H9 (cell line): ENCODE data around the gene PSME1. TPM values are rescaled to one million over a fixed set of nuclear protein-coding genes. Genes with fewer than 3 reads are reported as not detected.
A peak's percentile ranks its signal among the peaks of the same experiment; 100 is the strongest.

Experiments
- DNase-seq: peaks from one replicate; pipeline ENCODE4 v3.0.0-alpha.2; 2017
- H2AFZ ChIP-seq: one replicate; pipeline ENCODE4 v1.6.1; 2013; ENCODE audit warnings: mild to moderate bottlenecking, low read length, control low read depth, moderate library complexity
- H2AK5ac ChIP-seq: 2 replicates; pipeline ENCODE4 v1.6.1; 2013; ENCODE audit warnings: low read length, control low read depth, mixed read lengths; ENCODE audit not compliant: insufficient read length
- H2BK120ac ChIP-seq: one replicate; pipeline ENCODE4 v1.6.1; 2013; ENCODE audit warnings: low read depth, mild to moderate bottlenecking, low read length, control low read depth, inconsistent platforms; ENCODE audit not compliant: poor library complexity, severe bottlenecking
- H2BK12ac ChIP-seq: 2 replicates; pipeline ENCODE4 v1.6.1; 2013; ENCODE audit warnings: low read length, control low read depth, mixed read lengths, low read depth; ENCODE audit not compliant: insufficient read length
- H2BK15ac ChIP-seq: 2 replicates; pipeline ENCODE4 v1.6.1; 2013; ENCODE audit warnings: low read depth, low read length, control low read depth
- H2BK20ac ChIP-seq: one replicate; pipeline ENCODE4 v1.6.1; 2013; ENCODE audit warnings: low read depth, mild to moderate bottlenecking, low read length, control low read depth, inconsistent platforms; ENCODE audit not compliant: poor library complexity, severe bottlenecking
- H2BK5ac ChIP-seq: 2 replicates; pipeline ENCODE4 v1.6.1; 2013; ENCODE audit warnings: low read length, control low read depth, mixed read lengths; ENCODE audit not compliant: insufficient read length
- H3K14ac ChIP-seq: 2 replicates; pipeline ENCODE4 v1.6.1; 2013; ENCODE audit warnings: low read length, control low read depth; ENCODE audit not compliant: insufficient read depth
- H3K18ac ChIP-seq: 2 replicates; pipeline ENCODE4 v1.6.1; 2013; ENCODE audit warnings: low read depth, mild to moderate bottlenecking, mixed read lengths, low read length, control low read depth; ENCODE audit not compliant: insufficient read length
- H3K23ac ChIP-seq: 2 replicates; pipeline ENCODE4 v1.6.1; 2013; ENCODE audit warnings: low read length, control low read depth, mixed read lengths, low read depth; ENCODE audit not compliant: insufficient read length
- H3K23me2 ChIP-seq: 2 replicates; pipeline ENCODE4 v1.6.1; 2013; ENCODE audit warnings: low read depth, mild to moderate bottlenecking, mixed read lengths, low read length, control low read depth; ENCODE audit not compliant: insufficient read length, poor library complexity, severe bottlenecking
- H3K27ac ChIP-seq: 2 replicates; pipeline ENCODE4 v1.5.1; 2013; ENCODE audit warnings: low read length, control low read depth, mixed read lengths, low read depth; ENCODE audit not compliant: insufficient read length
- H3K27me3 ChIP-seq: 2 replicates; pipeline ENCODE4 v1.6.1; 2013; ENCODE audit warnings: low read length, control low read depth, inconsistent platforms; ENCODE audit not compliant: insufficient read depth
- H3K4ac ChIP-seq: 2 replicates; pipeline ENCODE4 v1.6.1; 2013; ENCODE audit warnings: low read depth, mild to moderate bottlenecking, control low read depth, inconsistent platforms, low read length, moderate library complexity
- H3K4me1 ChIP-seq: 2 replicates; pipeline ENCODE4 v1.6.1; 2013; ENCODE audit warnings: low read length, control low read depth, inconsistent platforms; ENCODE audit not compliant: insufficient read depth
- H3K4me2 ChIP-seq: 2 replicates; pipeline ENCODE4 v1.6.1; 2013; ENCODE audit warnings: low read length, control low read depth, mixed read lengths; ENCODE audit not compliant: insufficient read length, insufficient read depth
- H3K56ac ChIP-seq: 2 replicates; pipeline ENCODE4 v1.6.1; 2013; ENCODE audit warnings: low read depth, mild to moderate bottlenecking, mixed read lengths, low read length, control low read depth; ENCODE audit not compliant: insufficient read length
- H3K79me1 ChIP-seq: 2 replicates; pipeline ENCODE4 v1.6.1; 2013; ENCODE audit warnings: low read depth, mild to moderate bottlenecking, moderate library complexity, low read length, control low read depth, inconsistent platforms; ENCODE audit not compliant: insufficient read depth, poor library complexity, severe bottlenecking
- H3K79me2 ChIP-seq: 2 replicates; pipeline ENCODE4 v1.6.1; 2013; ENCODE audit warnings: low read length, control low read depth, inconsistent platforms; ENCODE audit not compliant: insufficient read depth
- H3K9ac ChIP-seq: 2 replicates; pipeline ENCODE4 v1.6.1; 2013; ENCODE audit warnings: low read length, control low read depth, mixed read lengths; ENCODE audit not compliant: insufficient read length; ENCODE audit errors: extremely low read depth
- H3K9me3 ChIP-seq: one replicate; pipeline ENCODE4 v1.6.1; 2013; ENCODE audit warnings: low read depth, low read length, inconsistent platforms; ENCODE audit not compliant: control insufficient read depth
- H3T11ph ChIP-seq: one replicate; pipeline ENCODE4 v1.6.1; 2013; ENCODE audit warnings: mild to moderate bottlenecking, low read length, control low read depth, inconsistent platforms
- H4K20me1 ChIP-seq: one replicate; pipeline ENCODE4 v1.6.1; 2013; ENCODE audit not compliant: control insufficient read depth, insufficient read length, insufficient read depth
- H4K5ac ChIP-seq: 2 replicates; pipeline ENCODE4 v1.6.1; 2013; ENCODE audit warnings: low read depth, mild to moderate bottlenecking, mixed read lengths, low read length, control low read depth; ENCODE audit not compliant: insufficient read length
- H4K8ac ChIP-seq: replicated peaks from 2 replicates; pipeline ENCODE4 v1.6.1; 2013; ENCODE audit warnings: low read length, control low read depth, mixed read lengths, low read depth; ENCODE audit not compliant: insufficient read length
- H4K91ac ChIP-seq: 2 replicates; pipeline ENCODE4 v1.6.1; 2013; ENCODE audit warnings: low read depth, mild to moderate bottlenecking, moderate library complexity, mixed read lengths, low read length, control low read depth; ENCODE audit not compliant: insufficient read length
- H3K27ac Mint-ChIP-seq, 3 experiments: 2 replicates in 2 of 3; 3 replicates in 1 of 3; pipeline ENCODE4 v1.8.0; 2020 to 2021; ENCODE audit warnings: mixed read lengths in 3 of 3, mild to moderate bottlenecking in 1 of 3, moderate library complexity in 1 of 3
- H3K27me3 Mint-ChIP-seq: 2 replicates; pipeline ENCODE4 v1.8.0; 2021; ENCODE audit warnings: low read depth, mild to moderate bottlenecking, moderate library complexity, mixed read lengths
- H3K36me3 Mint-ChIP-seq, 3 experiments: 2 replicates in 2 of 3; 3 replicates in 1 of 3; pipeline ENCODE4 v1.8.0; 2020 to 2021; ENCODE audit warnings: low read depth in 3 of 3, mixed read lengths in 3 of 3; ENCODE audit not compliant: insufficient read depth in 1 of 3
- H3K4me1 Mint-ChIP-seq, 2 experiments: 2 replicates each; pipeline ENCODE4 v1.8.0; 2020; ENCODE audit warnings: mixed read lengths in 2 of 2
- H3K4me3 Mint-ChIP-seq, 2 experiments: 2 replicates in 1 of 2; 3 replicates in 1 of 2; pipeline ENCODE4 v1.8.0; 2020 to 2021; ENCODE audit warnings: mild to moderate bottlenecking in 2 of 2, mixed read lengths in 2 of 2, moderate library complexity in 1 of 2
- H3K9me3 Mint-ChIP-seq, 2 experiments: 2 replicates in 1 of 2; 3 replicates in 1 of 2; pipeline ENCODE4 v1.8.0; 2020; ENCODE audit warnings: mild to moderate bottlenecking in 2 of 2, mixed read lengths in 2 of 2, moderate library complexity in 1 of 2
- WGBS: extraction: QIAGEN DNeasy Blood & Tissue Kit; methylation state at CpG from one replicate; pipeline ENCODE4 v1.1.7; 2013; ENCODE audit warnings: missing lambda C conversion rate, low lambda C conversion rate, mixed read lengths; ENCODE audit not compliant: insufficient read length; ENCODE audit errors: extremely low coverage; 5-methylcytosine and 5-hydroxymethylcytosine counted together
- total RNA-seq: library from RNA; stranded (reverse); gene quantifications from 2 replicates; pipeline ENCODE4 v1.2.1, GENCODE V29; 2021
- TF ChIP-seq, protein P1 (sequence below): fragments of 200-600 bp; sonication (generic); conservative IDR thresholded peaks from 3 replicates; pipeline ENCODE4 v1.8.0; 2021; ENCODE audit warnings: antibody characterized with exemption, mild to moderate bottlenecking

PSME1 gene
- total RNA-seq, 1 experiment from 2014 or later, result 109 TPM

DNA sequence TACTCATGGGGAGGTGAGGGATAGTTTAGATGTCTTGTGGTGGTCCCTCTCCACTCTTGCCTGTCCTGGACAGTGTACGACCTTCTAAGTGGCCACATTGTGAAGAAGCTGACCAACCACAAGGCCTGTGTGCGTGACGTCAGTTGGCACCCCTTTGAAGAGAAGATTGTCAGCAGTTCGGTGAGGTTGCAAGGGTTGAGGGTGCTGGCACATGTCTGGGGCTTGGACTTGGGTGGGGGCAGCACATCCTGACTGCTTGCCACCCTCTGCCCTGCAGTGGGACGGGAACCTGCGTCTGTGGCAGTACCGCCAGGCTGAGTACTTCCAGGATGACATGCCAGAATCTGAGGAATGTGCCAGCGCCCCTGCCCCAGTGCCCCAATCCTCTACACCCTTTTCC is 13.1 kb upstream of the PSME1 start:
- H3K14ac ChIP-seq, result no peak overlapping the region
- H3K27me3 Mint-ChIP-seq, result no peaks in the 10 kb centered on the region
- no peaks in the 10 kb centered on the region for H3K9me3 Mint-ChIP-seq
- H3K18ac ChIP-seq, result no peak overlapping the region
- H3K4me2 ChIP-seq, result no peak overlapping the region
- H3K23ac ChIP-seq, result no peak overlapping the region
- WGBS, result no CpG with 5 or more reads among the region's 8 CpGs
- H2AFZ ChIP-seq, result no peak overlapping the region
- H2BK120ac ChIP-seq, result no peak overlapping the region
- H3K9me3 ChIP-seq, result no peaks in the 10 kb centered on the region
- no peaks in the 10 kb centered on the region for H3K23me2 ChIP-seq
- no peak overlapping the region for H2BK5ac ChIP-seq
- H3K4ac ChIP-seq, result no peak overlapping the region
- no peak overlapping the region for H2AK5ac ChIP-seq
- H3K56ac ChIP-seq, result no peak overlapping the region
- TF ChIP-seq, protein P1, sequence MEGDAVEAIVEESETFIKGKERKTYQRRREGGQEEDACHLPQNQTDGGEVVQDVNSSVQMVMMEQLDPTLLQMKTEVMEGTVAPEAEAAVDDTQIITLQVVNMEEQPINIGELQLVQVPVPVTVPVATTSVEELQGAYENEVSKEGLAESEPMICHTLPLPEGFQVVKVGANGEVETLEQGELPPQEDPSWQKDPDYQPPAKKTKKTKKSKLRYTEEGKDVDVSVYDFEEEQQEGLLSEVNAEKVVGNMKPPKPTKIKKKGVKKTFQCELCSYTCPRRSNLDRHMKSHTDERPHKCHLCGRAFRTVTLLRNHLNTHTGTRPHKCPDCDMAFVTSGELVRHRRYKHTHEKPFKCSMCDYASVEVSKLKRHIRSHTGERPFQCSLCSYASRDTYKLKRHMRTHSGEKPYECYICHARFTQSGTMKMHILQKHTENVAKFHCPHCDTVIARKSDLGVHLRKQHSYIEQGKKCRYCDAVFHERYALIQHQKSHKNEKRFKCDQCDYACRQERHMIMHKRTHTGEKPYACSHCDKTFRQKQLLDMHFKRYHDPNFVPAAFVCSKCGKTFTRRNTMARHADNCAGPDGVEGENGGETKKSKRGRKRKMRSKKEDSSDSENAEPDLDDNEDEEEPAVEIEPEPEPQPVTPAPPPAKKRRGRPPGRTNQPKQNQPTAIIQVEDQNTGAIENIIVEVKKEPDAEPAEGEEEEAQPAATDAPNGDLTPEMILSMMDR, result no peak
- H4K91ac ChIP-seq, result no peak overlapping the region
- DNase-seq, result no peak
- H3K4me1 ChIP-seq, result no peaks in the 10 kb centered on the region
- H4K5ac ChIP-seq, result no peak overlapping the region
- H2BK20ac ChIP-seq, result no peak overlapping the region
- H4K8ac ChIP-seq, result no peak overlapping the region
- H3K27ac Mint-ChIP-seq, result no peak overlapping the region
- no peak overlapping the region for H3T11ph ChIP-seq
- no peaks in the 10 kb centered on the region for H4K20me1 ChIP-seq
- H3K79me1 ChIP-seq, result no peaks in the 10 kb centered on the region
- no peak overlapping the region for H2BK12ac ChIP-seq
- no peak overlapping the region for H2BK15ac ChIP-seq
- H3K4me1 Mint-ChIP-seq, result no peaks in the 10 kb centered on the region
- no peak overlapping the region for H3K27ac ChIP-seq
- no peak overlapping the region for H3K9ac ChIP-seq
- H3K79me2 ChIP-seq, result no peaks in the 10 kb centered on the region
- no peaks in the 10 kb centered on the region for H3K27me3 ChIP-seq
- peak overlapping the region in 1 of 2 experiments; percentile 20; a peak in 1 of 5 replicates for H3K4me3 Mint-ChIP-seq
- H3K36me3 Mint-ChIP-seq, result peaks cover 23 to 60% (median 51%) of the 10 kb centered on the region in 3 experiments; a peak in 6 of 7 replicates
